H9 (cell line): ENCODE data around the gene ASTN2. TPM values are rescaled to one million over a fixed set of nuclear protein-coding genes. Genes with fewer than 3 reads are reported as not detected.

Experiments used
- DNase-seq: peaks from one replicate; pipeline ENCODE4 v3.0.0-alpha.2; 2017
- H2AFZ ChIP-seq: one replicate; pipeline ENCODE4 v1.6.1; 2013; ENCODE audit warnings: mild to moderate bottlenecking, low read length, control low read depth, moderate library complexity
- H2AK5ac ChIP-seq: 2 replicates; pipeline ENCODE4 v1.6.1; 2013; ENCODE audit warnings: low read length, control low read depth, mixed read lengths; ENCODE audit not compliant: insufficient read length
- H2BK120ac ChIP-seq: one replicate; pipeline ENCODE4 v1.6.1; 2013; ENCODE audit warnings: low read depth, mild to moderate bottlenecking, low read length, control low read depth, inconsistent platforms; ENCODE audit not compliant: poor library complexity, severe bottlenecking
- H2BK12ac ChIP-seq: 2 replicates; pipeline ENCODE4 v1.6.1; 2013; ENCODE audit warnings: low read length, control low read depth, mixed read lengths, low read depth; ENCODE audit not compliant: insufficient read length
- H2BK15ac ChIP-seq: 2 replicates; pipeline ENCODE4 v1.6.1; 2013; ENCODE audit warnings: low read depth, low read length, control low read depth
- H2BK20ac ChIP-seq: one replicate; pipeline ENCODE4 v1.6.1; 2013; ENCODE audit warnings: low read depth, mild to moderate bottlenecking, low read length, control low read depth, inconsistent platforms; ENCODE audit not compliant: poor library complexity, severe bottlenecking
- H2BK5ac ChIP-seq: 2 replicates; pipeline ENCODE4 v1.6.1; 2013; ENCODE audit warnings: low read length, control low read depth, mixed read lengths; ENCODE audit not compliant: insufficient read length
- H3K14ac ChIP-seq: 2 replicates; pipeline ENCODE4 v1.6.1; 2013; ENCODE audit warnings: low read length, control low read depth; ENCODE audit not compliant: insufficient read depth
- H3K18ac ChIP-seq: 2 replicates; pipeline ENCODE4 v1.6.1; 2013; ENCODE audit warnings: low read depth, mild to moderate bottlenecking, mixed read lengths, low read length, control low read depth; ENCODE audit not compliant: insufficient read length
- H3K23ac ChIP-seq: 2 replicates; pipeline ENCODE4 v1.6.1; 2013; ENCODE audit warnings: low read length, control low read depth, mixed read lengths, low read depth; ENCODE audit not compliant: insufficient read length
- H3K23me2 ChIP-seq: 2 replicates; pipeline ENCODE4 v1.6.1; 2013; ENCODE audit warnings: low read depth, mild to moderate bottlenecking, mixed read lengths, low read length, control low read depth; ENCODE audit not compliant: insufficient read length, poor library complexity, severe bottlenecking
- H3K27ac ChIP-seq: 2 replicates; pipeline ENCODE4 v1.5.1; 2013; ENCODE audit warnings: low read length, control low read depth, mixed read lengths, low read depth; ENCODE audit not compliant: insufficient read length
- H3K27me3 ChIP-seq: 2 replicates; pipeline ENCODE4 v1.6.1; 2013; ENCODE audit warnings: low read length, control low read depth, inconsistent platforms; ENCODE audit not compliant: insufficient read depth
- H3K4ac ChIP-seq: 2 replicates; pipeline ENCODE4 v1.6.1; 2013; ENCODE audit warnings: low read depth, mild to moderate bottlenecking, control low read depth, inconsistent platforms, low read length, moderate library complexity
- H3K4me1 ChIP-seq: 2 replicates; pipeline ENCODE4 v1.6.1; 2013; ENCODE audit warnings: low read length, control low read depth, inconsistent platforms; ENCODE audit not compliant: insufficient read depth
- H3K4me2 ChIP-seq: 2 replicates; pipeline ENCODE4 v1.6.1; 2013; ENCODE audit warnings: low read length, control low read depth, mixed read lengths; ENCODE audit not compliant: insufficient read length, insufficient read depth
- H3K56ac ChIP-seq: 2 replicates; pipeline ENCODE4 v1.6.1; 2013; ENCODE audit warnings: low read depth, mild to moderate bottlenecking, mixed read lengths, low read length, control low read depth; ENCODE audit not compliant: insufficient read length
- H3K79me1 ChIP-seq: 2 replicates; pipeline ENCODE4 v1.6.1; 2013; ENCODE audit warnings: low read depth, mild to moderate bottlenecking, moderate library complexity, low read length, control low read depth, inconsistent platforms; ENCODE audit not compliant: insufficient read depth, poor library complexity, severe bottlenecking
- H3K79me2 ChIP-seq: 2 replicates; pipeline ENCODE4 v1.6.1; 2013; ENCODE audit warnings: low read length, control low read depth, inconsistent platforms; ENCODE audit not compliant: insufficient read depth
- H3K9ac ChIP-seq: 2 replicates; pipeline ENCODE4 v1.6.1; 2013; ENCODE audit warnings: low read length, control low read depth, mixed read lengths; ENCODE audit not compliant: insufficient read length; ENCODE audit errors: extremely low read depth
- H3K9me3 ChIP-seq: one replicate; pipeline ENCODE4 v1.6.1; 2013; ENCODE audit warnings: low read depth, low read length, inconsistent platforms; ENCODE audit not compliant: control insufficient read depth
- H3T11ph ChIP-seq: one replicate; pipeline ENCODE4 v1.6.1; 2013; ENCODE audit warnings: mild to moderate bottlenecking, low read length, control low read depth, inconsistent platforms
- H4K20me1 ChIP-seq: one replicate; pipeline ENCODE4 v1.6.1; 2013; ENCODE audit not compliant: control insufficient read depth, insufficient read length, insufficient read depth
- H4K5ac ChIP-seq: 2 replicates; pipeline ENCODE4 v1.6.1; 2013; ENCODE audit warnings: low read depth, mild to moderate bottlenecking, mixed read lengths, low read length, control low read depth; ENCODE audit not compliant: insufficient read length
- H4K8ac ChIP-seq: replicated peaks from 2 replicates; pipeline ENCODE4 v1.6.1; 2013; ENCODE audit warnings: low read length, control low read depth, mixed read lengths, low read depth; ENCODE audit not compliant: insufficient read length
- H4K91ac ChIP-seq: 2 replicates; pipeline ENCODE4 v1.6.1; 2013; ENCODE audit warnings: low read depth, mild to moderate bottlenecking, moderate library complexity, mixed read lengths, low read length, control low read depth; ENCODE audit not compliant: insufficient read length
- H3K27ac Mint-ChIP-seq, 3 experiments: 2 replicates in 2 of 3; 3 replicates in 1 of 3; pipeline ENCODE4 v1.8.0; 2020 to 2021; ENCODE audit warnings: mixed read lengths in 3 of 3, mild to moderate bottlenecking in 1 of 3, moderate library complexity in 1 of 3
- H3K27me3 Mint-ChIP-seq: 2 replicates; pipeline ENCODE4 v1.8.0; 2021; ENCODE audit warnings: low read depth, mild to moderate bottlenecking, moderate library complexity, mixed read lengths
- H3K36me3 Mint-ChIP-seq, 3 experiments: 2 replicates in 2 of 3; 3 replicates in 1 of 3; pipeline ENCODE4 v1.8.0; 2020 to 2021; ENCODE audit warnings: low read depth in 3 of 3, mixed read lengths in 3 of 3; ENCODE audit not compliant: insufficient read depth in 1 of 3
- H3K4me1 Mint-ChIP-seq, 2 experiments: 2 replicates each; pipeline ENCODE4 v1.8.0; 2020; ENCODE audit warnings: mixed read lengths in 2 of 2
- H3K4me3 Mint-ChIP-seq, 2 experiments: 2 replicates in 1 of 2; 3 replicates in 1 of 2; pipeline ENCODE4 v1.8.0; 2020 to 2021; ENCODE audit warnings: mild to moderate bottlenecking in 2 of 2, mixed read lengths in 2 of 2, moderate library complexity in 1 of 2
- H3K9me3 Mint-ChIP-seq, 2 experiments: 2 replicates in 1 of 2; 3 replicates in 1 of 2; pipeline ENCODE4 v1.8.0; 2020; ENCODE audit warnings: mild to moderate bottlenecking in 2 of 2, mixed read lengths in 2 of 2, moderate library complexity in 1 of 2
- WGBS: extraction: QIAGEN DNeasy Blood & Tissue Kit; methylation state at CpG from one replicate; pipeline ENCODE4 v1.1.7; 2013; ENCODE audit warnings: missing lambda C conversion rate, low lambda C conversion rate, mixed read lengths; ENCODE audit not compliant: insufficient read length; ENCODE audit errors: extremely low coverage; 5-methylcytosine and 5-hydroxymethylcytosine counted together
- total RNA-seq: library from RNA; stranded (reverse); gene quantifications from 2 replicates; pipeline ENCODE4 v1.2.1, GENCODE V29; 2021
- TF ChIP-seq, protein P1 (sequence below): fragments of 200-600 bp; sonication (generic); conservative IDR thresholded peaks from 3 replicates; pipeline ENCODE4 v1.8.0; 2021; ENCODE audit warnings: antibody characterized with exemption, mild to moderate bottlenecking

Gene ASTN2
- total RNA-seq, 1 experiment from 2014 or later = 9.7 TPM

GRCh38 chr9:116984111-116984510 is 430.7 kb downstream of the ASTN2 start:
- Histone ChIP-seq H3K4me1 (peaks cover 6% of the 10 kb centered on the region; the same call in 1 of the 2 replicates), H2AFZ (no peak overlapping the region), H4K20me1 (no peaks in the 10 kb centered on the region), H2BK120ac (no peak overlapping the region), H3K27ac (no peak overlapping the region), H2BK20ac (no peak overlapping the region), H3K56ac (no peak overlapping the region), H2BK15ac (no peak overlapping the region), H3T11ph (no peak overlapping the region), H3K79me1 (no peaks in the 10 kb centered on the region), H4K91ac (no peak overlapping the region), H3K9me3 (no peaks in the 10 kb centered on the region), H4K5ac (no peak overlapping the region), H3K14ac (no peak overlapping the region), H2AK5ac (no peak overlapping the region), H3K23ac (no peak overlapping the region), H2BK5ac (no peak overlapping the region), H2BK12ac (no peak overlapping the region), H3K79me2 (no peaks in the 10 kb centered on the region), H3K23me2 (no peaks in the 10 kb centered on the region), H4K8ac (no peak overlapping the region), H3K18ac (no peak overlapping the region), H3K27me3 (no peaks in the 10 kb centered on the region; the same call in 1 of the 2 replicates), H3K4me2 (no peak overlapping the region), H3K9ac (no peak overlapping the region), H3K4ac (no peak overlapping the region)
- TF ChIP-seq, protein P1, sequence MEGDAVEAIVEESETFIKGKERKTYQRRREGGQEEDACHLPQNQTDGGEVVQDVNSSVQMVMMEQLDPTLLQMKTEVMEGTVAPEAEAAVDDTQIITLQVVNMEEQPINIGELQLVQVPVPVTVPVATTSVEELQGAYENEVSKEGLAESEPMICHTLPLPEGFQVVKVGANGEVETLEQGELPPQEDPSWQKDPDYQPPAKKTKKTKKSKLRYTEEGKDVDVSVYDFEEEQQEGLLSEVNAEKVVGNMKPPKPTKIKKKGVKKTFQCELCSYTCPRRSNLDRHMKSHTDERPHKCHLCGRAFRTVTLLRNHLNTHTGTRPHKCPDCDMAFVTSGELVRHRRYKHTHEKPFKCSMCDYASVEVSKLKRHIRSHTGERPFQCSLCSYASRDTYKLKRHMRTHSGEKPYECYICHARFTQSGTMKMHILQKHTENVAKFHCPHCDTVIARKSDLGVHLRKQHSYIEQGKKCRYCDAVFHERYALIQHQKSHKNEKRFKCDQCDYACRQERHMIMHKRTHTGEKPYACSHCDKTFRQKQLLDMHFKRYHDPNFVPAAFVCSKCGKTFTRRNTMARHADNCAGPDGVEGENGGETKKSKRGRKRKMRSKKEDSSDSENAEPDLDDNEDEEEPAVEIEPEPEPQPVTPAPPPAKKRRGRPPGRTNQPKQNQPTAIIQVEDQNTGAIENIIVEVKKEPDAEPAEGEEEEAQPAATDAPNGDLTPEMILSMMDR = no peak
- no CpG with 5 or more reads among the region's 2 CpGs for WGBS
- Mint-ChIP-seq H3K4me1 (peaks cover 27 to 32% of the 10 kb centered on the region in 2 experiments), H3K9me3 (no peaks in the 10 kb centered on the region), H3K36me3 (no peaks in the 10 kb centered on the region), H3K4me3 (no peak overlapping the region), H3K27ac (no peak overlapping the region), H3K27me3 (peaks cover 2% of the 10 kb centered on the region; the same call in 1 of the 2 replicates)
- DNase-seq = no peak
